HCT116 (cell line): ENCODE data around the gene PSMC5. TPM values are rescaled to one million over a fixed set of nuclear protein-coding genes. Genes with fewer than 3 reads are reported as not detected.

Source experiments
- ATAC-seq: fragments of 200-7000 bp; cut with Tn5 transposase; 2 replicates; pipeline ENCODE4 v1.9.1; 2020; ENCODE audit warnings: mild to moderate bottlenecking, moderate library complexity
- BruUV-seq: library from RNA; stranded (reverse); fragments of 400-500 nt; replicated peaks from 2 replicates; lab custom pipeline; 2021; lab: Mats Ljungman, UMichigan
- CTCF ChIA-PET: fragments of 300-600 bp; sonication (Branson Sonifier 250); formaldehyde crosslinking; loops from one replicate; lab custom pipeline; 2021; ENCODE audit warnings: antibody characterized with exemption; lab: Charles Lee
- POLR2A ChIA-PET: fragments of 300-600, 350-600 bp; sonication (Branson Sonifier 250); formaldehyde crosslinking; loops from one replicate; lab custom pipeline; 2021; ENCODE audit warnings: antibody characterized with exemption; lab: Charles Lee
- RAD21 ChIA-PET, 2 experiments: fragments of 300-600 bp; sonication (Branson Sonifier 250); formaldehyde crosslinking; loops; one replicate each; lab custom pipeline; 2023; ENCODE audit warnings: low total read pairs in 2 of 2; ENCODE audit not compliant: uncharacterized antibody in 2 of 2, unreplicated experiment in 2 of 2, low non-redundant PET in 1 of 2; lab: Charles Lee
- DNase-seq: peaks from one replicate; pipeline ENCODE4 v3.0.0-alpha.2; 2010; ENCODE audit warnings: low read depth, low spot score
- H2AFZ ChIP-seq: fragments of 200-600 bp; shearing (Covaris generic), sonication (generic); 2 replicates; pipeline ENCODE4 v1.6.1; 2017; ENCODE audit warnings: low read depth, mixed run types, mixed read lengths, antibody characterized with exemption, low read length; ENCODE audit not compliant: poor library complexity, severe bottlenecking
- H3K27ac ChIP-seq: 2 replicates; pipeline ENCODE4 v1.5.1; 2012; ENCODE audit warnings: low read depth, low read length
- H3K27me3 ChIP-seq: fragments of 200-600 bp; sonication (generic); 2 replicates; pipeline ENCODE4 v1.6.1; 2016; ENCODE audit warnings: mixed run types, low read length, mixed read lengths; ENCODE audit not compliant: insufficient read depth
- H3K36me3 ChIP-seq, 2 experiments: fragments of 200-500 bp in 1 of 2; fragments of 200-600 bp in 1 of 2; sonication (Bioruptor generic) in 1 of 2; sonication (generic) in 1 of 2; 2 replicates each; pipeline versions ENCODE4 v1.5.1 to v1.6.1; 2014 to 2016; ENCODE audit warnings: low read length in 2 of 2, inconsistent platforms in 1 of 2, mixed read lengths in 1 of 2, mixed run types in 1 of 2; ENCODE audit not compliant: insufficient read depth in 2 of 2, control insufficient read depth in 1 of 2
- H3K4me1 ChIP-seq, 2 experiments: fragments of 200-600 bp in 1 of 2; sonication (generic) in 1 of 2; 2 replicates each; pipeline versions ENCODE4 v1.5.1 to v1.6.1; 2012 to 2017; ENCODE audit warnings: low read length in 2 of 2, inconsistent platforms in 1 of 2, mild to moderate bottlenecking in 1 of 2, mixed read lengths in 1 of 2, mixed run types in 1 of 2, moderate library complexity in 1 of 2; ENCODE audit not compliant: insufficient read depth in 2 of 2, control insufficient read depth in 1 of 2
- H3K4me2 ChIP-seq: fragments of 200-600 bp; sonication (generic); 2 replicates; pipeline ENCODE4 v1.6.1; 2017; ENCODE audit warnings: mixed run types, low read length, mixed read lengths
- H3K4me3 ChIP-seq, 2 experiments: fragments of 200-600 bp in 1 of 2; sonication (generic) in 1 of 2; replicated peaks in 1 of 2; 2 replicates each; pipeline ENCODE4 v1.5.1; 2011 to 2016; ENCODE audit warnings: low read length in 2 of 2, control low read depth in 1 of 2, low read depth in 1 of 2, mild to moderate bottlenecking in 1 of 2, mixed read lengths in 1 of 2, mixed run types in 1 of 2
- H3K79me2 ChIP-seq: fragments of 200-600 bp; sonication (generic); 2 replicates; pipeline ENCODE4 v1.6.1; 2017; ENCODE audit warnings: mild to moderate bottlenecking, mixed run types, low read length, moderate library complexity, mixed read lengths; ENCODE audit not compliant: insufficient read depth
- H3K9ac ChIP-seq: fragments of 200-600 bp; sonication (generic); 2 replicates; pipeline ENCODE4 v1.6.1; 2016; ENCODE audit warnings: low read length, mixed read lengths
- H3K9me2 ChIP-seq: fragments of 200-600 bp; sonication (generic), shearing (Covaris generic); 2 replicates; pipeline ENCODE4 v1.6.1; 2017; ENCODE audit warnings: mixed run types, mild to moderate bottlenecking, moderate library complexity; ENCODE audit not compliant: insufficient read depth
- H3K9me3 ChIP-seq, 2 experiments: fragments of 200-500 bp in 1 of 2; fragments of 200-600 bp in 1 of 2; sonication (Bioruptor generic) in 1 of 2; sonication (generic) in 1 of 2; 2 replicates each; pipeline ENCODE4 v1.6.1; 2014 to 2017; ENCODE audit warnings: low read length in 2 of 2, mixed read lengths in 2 of 2, inconsistent platforms in 1 of 2, low read depth in 1 of 2, mild to moderate bottlenecking in 1 of 2, mixed run types in 1 of 2, moderate library complexity in 1 of 2; ENCODE audit not compliant: control insufficient read depth in 1 of 2, insufficient read depth in 1 of 2
- H4K20me1 ChIP-seq: fragments of 200-600 bp; sonication (generic), shearing (Covaris generic); 2 replicates; pipeline ENCODE4 v1.6.1; 2017; ENCODE audit warnings: mixed run types, mild to moderate bottlenecking, moderate library complexity; ENCODE audit not compliant: insufficient read depth
- CBX3 ChIP-seq: IDR thresholded peaks from 2 replicates; pipeline ENCODE4 v1.6.1; 2012; ENCODE audit warnings: low read depth
- CTCF ChIP-seq, 3 experiments: fragments of 200-600 bp in 1 of 3; sonication (generic) in 1 of 3; IDR thresholded peaks in 2 of 3; conservative IDR thresholded peaks in 1 of 3; 2 replicates each; pipeline ENCODE4 v1.5.1; 2012 to 2017; ENCODE audit warnings: low read depth in 2 of 3, low read length in 2 of 3, antibody characterized with exemption in 1 of 3, borderline replicate concordance in 1 of 3, control low read depth in 1 of 3, mild to moderate bottlenecking in 1 of 3, mixed read lengths in 1 of 3, mixed run types in 1 of 3, moderate library complexity in 1 of 3; ENCODE audit not compliant: insufficient read depth in 1 of 3
- EGR1 ChIP-seq: IDR thresholded peaks from 2 replicates; pipeline ENCODE4 v1.6.1; 2012; ENCODE audit warnings: low read depth
- EZH2 ChIP-seq: fragments of 200-600 bp; sonication (generic); IDR thresholded peaks from 2 replicates; pipeline ENCODE4 v1.6.1; 2017; ENCODE audit warnings: antibody characterized with exemption, mixed run types
- EZH2phosphoT487 ChIP-seq: fragments of 200-600 bp; IDR thresholded peaks from 2 replicates; pipeline ENCODE4 v1.6.1; 2018; ENCODE audit warnings: antibody characterized with exemption, borderline replicate concordance
- JUND ChIP-seq: IDR thresholded peaks from 2 replicates; pipeline ENCODE4 v1.6.1; 2012
- MAX ChIP-seq: IDR thresholded peaks from 2 replicates; pipeline ENCODE4 v1.6.1; 2012
- POLR2A ChIP-seq: IDR thresholded peaks from 2 replicates; pipeline ENCODE4 v1.7.0; 2011; ENCODE audit warnings: borderline replicate concordance; ENCODE audit not compliant: insufficient read depth, insufficient read length; ENCODE audit errors: extremely low read depth
- POLR2AphosphoS5 ChIP-seq: IDR thresholded peaks from 2 replicates; pipeline ENCODE4 v1.6.1; 2011; ENCODE audit warnings: mild to moderate bottlenecking, low read depth, low read length, moderate library complexity
- RAD21 ChIP-seq: IDR thresholded peaks from 2 replicates; pipeline ENCODE4 v1.6.1; 2012; ENCODE audit warnings: low read depth, mild to moderate bottlenecking
- REST ChIP-seq: IDR thresholded peaks from 2 replicates; pipeline ENCODE4 v1.6.1; 2012; ENCODE audit warnings: low read depth
- SIN3A ChIP-seq: IDR thresholded peaks from 2 replicates; pipeline ENCODE4 v1.6.1; 2012; ENCODE audit warnings: low read depth
- SP1 ChIP-seq: IDR thresholded peaks from 2 replicates; pipeline ENCODE4 v1.6.1; 2012; ENCODE audit warnings: low read depth
- SRF ChIP-seq: IDR thresholded peaks from 2 replicates; pipeline ENCODE4 v1.6.1; 2012; ENCODE audit warnings: low read depth
- ZNF274 ChIP-seq: fragments of 200-500 bp; sonication (Bioruptor generic); IDR thresholded peaks from 2 replicates; pipeline ENCODE4 v1.6.1; 2014; ENCODE audit warnings: mild to moderate bottlenecking, low read depth, low read length, inconsistent platforms
- intact Hi-C: fragments of 100-400 bp; cut with micrococcal nuclease; formaldehyde crosslinking; loops from 2 replicates; pipeline ENCODE4 v1.10.0; 2022
- total RNA-seq: library from RNA; stranded (reverse); gene quantifications from one replicate; pipeline ENCODE4 v1.2.1, GENCODE V29; 2021; ENCODE audit not compliant: unreplicated experiment

Gene PSMC5
- total RNA-seq, 1 experiment from 2014 or later, result 193 TPM

GRCh38 chr17:63823659-63824331 is 3.4 kb upstream of the PSMC5 start:
- H3K27me3 ChIP-seq, result no peaks in the 10 kb centered on the region
- BruUV-seq, result no TSS peak
- ATAC-seq (no peak), DNase-seq (no peak)
- peaks cover 88% of the 10 kb centered on the region for H3K79me2 ChIP-seq
- H4K20me1 ChIP-seq, result peaks cover 8% of the 10 kb centered on the region; the same call in 1 of the 2 replicates
- H3K4me2 ChIP-seq, result no peak overlapping the region
- no peak overlapping the region for H3K9ac ChIP-seq
- TF ChIP-seq ZNF274 (no peak), POLR2A (no peak), CBX3 (no peak), SRF (no peak), POLR2AphosphoS5 (no peak)
- POLR2A ChIA-PET, result no interaction called here
- H3K9me2 ChIP-seq, result no peaks in the 10 kb centered on the region
- CTCF ChIA-PET, result interaction anchor here (1.2 kb wide), 1 partner anchor 11 kb away, joined by 4 read pairs; no protein-coding TSS in a partner anchor
- no peak overlapping the region for H3K4me3 ChIP-seq
- RAD21 ChIA-PET, result no interaction called here
- H3K9me3 ChIP-seq, result no peaks in the 10 kb centered on the region
- H2AFZ ChIP-seq, result no peak overlapping the region
- peaks cover 63 to 70% of the 10 kb centered on the region in 2 experiments for H3K36me3 ChIP-seq
- H3K4me1 ChIP-seq, result peaks cover 8 to 16% of the 10 kb centered on the region in 2 experiments
- intact Hi-C loops, result no loop called here
- no peak overlapping the region for H3K27ac ChIP-seq

- BruUV-seq, result no TSS peak
- H3K36me3 ChIP-seq, result peaks cover 62 to 70% of the 10 kb centered on the region in 2 experiments
- TF ChIP-seq EZH2 (no peak), MAX (no peak), REST (no peak), SIN3A (no peak), POLR2AphosphoS5 (no peak), CBX3 (no peak), EGR1 (no peak), RAD21 (no peak), SRF (no peak), CTCF (IDR thresholded peaks at IDR 0.05 in 2 of 3, conservative IDR thresholded peaks at IDR 0.05 in 1 of 3; ENCODE audit: borderline replicate concordance in 1 of 3, insufficient read depth in 1 of 3, low read depth in 2 of 3, low read length in 2 of 3) (no peak), SP1 (no peak), JUND (no peak), POLR2A (no peak), EZH2phosphoT487 (no peak)
Observed at GRCh38 chr17:63824362-63824761, 2.9 kb upstream of the PSMC5 start.

More at GRCh38 chr17:63824362-63824761, 2.9 kb upstream of the PSMC5 start:
- H3K9ac ChIP-seq, result no peak overlapping the region
- ChIA-PET RAD21 (no interaction called here), POLR2A (no interaction called here), CTCF (interaction anchor here (1.2 kb wide), 1 partner anchor 10 kb away, joined by 4 read pairs; no protein-coding TSS in a partner anchor)
- H3K4me3 ChIP-seq, result no peak overlapping the region
- intact Hi-C loops, result no loop called here
- no peak for DNase-seq
- peaks cover 4% of the 10 kb centered on the region; the same call in 1 of the 2 replicates for H4K20me1 ChIP-seq
- H3K4me1 ChIP-seq, result peaks cover 8 to 16% of the 10 kb centered on the region in 2 experiments
- H2AFZ ChIP-seq, result no peak overlapping the region
- no peaks in the 10 kb centered on the region for H3K9me2 ChIP-seq
- H3K79me2 ChIP-seq, result peaks cover 88% of the 10 kb centered on the region
- no peaks in the 10 kb centered on the region for H3K27me3 ChIP-seq
- no peak overlapping the region for H3K4me2 ChIP-seq
- ATAC-seq, result no peak
- H3K9me3 ChIP-seq, result no peaks in the 10 kb centered on the region
- H3K27ac ChIP-seq, result no peak overlapping the region
